Activated T-cell treated with anti-CD3 and anti-CD28 coated beads, Interleukin-2, amount 50 U/mL, for 48 hours (primary cell): ENCODE measurements around the gene ANKMY1.

ENCODE experiments used
- DNase-seq, 2 experiments: peaks; one replicate each; pipeline ENCODE4 v3.0.0-alpha.2; 2020

ANKMY1 gene

GRCh38 chr2:240456447-240457222 lies 101.2 kb downstream of the ANKMY1 start:
- no peak for DNase-seq

GRCh38 chr2:240455647-240456446 lies 101.9 kb downstream of the ANKMY1 start:
- no peak for DNase-seq

- DNase-seq, result no peak
Measured at GRCh38 chr2:240455272-240455646, 102.5 kb downstream of the ANKMY1 start.

- DNase-seq, result no peak
Measured at GRCh38 chr2:240454106-240454901, 103.5 kb downstream of the ANKMY1 start.

- no peak for DNase-seq
Measured at GRCh38 chr2:240453461-240454105, 104.2 kb downstream of the ANKMY1 start.

GRCh38 chr2:240452462-240453256 lies 105.1 kb downstream of the ANKMY1 start:
- no peak for DNase-seq

GRCh38 chr2:240451791-240452461 lies 105.9 kb downstream of the ANKMY1 start:
- DNase-seq, result no peak

GRCh38 chr2:240451108-240451611 lies 106.6 kb downstream of the ANKMY1 start:
- no peak for DNase-seq

GRCh38 chr2:240450532-240451107 lies 107.2 kb downstream of the ANKMY1 start:
- no peak for DNase-seq

GRCh38 chr2:240449764-240450531 lies 107.8 kb downstream of the ANKMY1 start:
- DNase-seq, result no peak

- no peak for DNase-seq
Measured at GRCh38 chr2:240448387-240449274, 109.2 kb downstream of the ANKMY1 start.

- no peak for DNase-seq
Measured at GRCh38 chr2:240447934-240448333, 109.9 kb downstream of the ANKMY1 start.

GRCh38 chr2:240447331-240447730 lies 110.5 kb downstream of the ANKMY1 start:
- no peak for DNase-seq

- DNase-seq, result no peak
Measured at GRCh38 chr2:240446664-240447175, 111.1 kb downstream of the ANKMY1 start.

GRCh38 chr2:240445961-240446663 lies 111.7 kb downstream of the ANKMY1 start:
- no peak for DNase-seq

- DNase-seq, result no peak
Measured at GRCh38 chr2:240444464-240444863, 113.3 kb downstream of the ANKMY1 start.

- DNase-seq, result no peak
Measured at GRCh38 chr2:240443891-240444301, 113.9 kb downstream of the ANKMY1 start.
